ENCODE results near the gene SGCE.

SGCE gene

DNA sequence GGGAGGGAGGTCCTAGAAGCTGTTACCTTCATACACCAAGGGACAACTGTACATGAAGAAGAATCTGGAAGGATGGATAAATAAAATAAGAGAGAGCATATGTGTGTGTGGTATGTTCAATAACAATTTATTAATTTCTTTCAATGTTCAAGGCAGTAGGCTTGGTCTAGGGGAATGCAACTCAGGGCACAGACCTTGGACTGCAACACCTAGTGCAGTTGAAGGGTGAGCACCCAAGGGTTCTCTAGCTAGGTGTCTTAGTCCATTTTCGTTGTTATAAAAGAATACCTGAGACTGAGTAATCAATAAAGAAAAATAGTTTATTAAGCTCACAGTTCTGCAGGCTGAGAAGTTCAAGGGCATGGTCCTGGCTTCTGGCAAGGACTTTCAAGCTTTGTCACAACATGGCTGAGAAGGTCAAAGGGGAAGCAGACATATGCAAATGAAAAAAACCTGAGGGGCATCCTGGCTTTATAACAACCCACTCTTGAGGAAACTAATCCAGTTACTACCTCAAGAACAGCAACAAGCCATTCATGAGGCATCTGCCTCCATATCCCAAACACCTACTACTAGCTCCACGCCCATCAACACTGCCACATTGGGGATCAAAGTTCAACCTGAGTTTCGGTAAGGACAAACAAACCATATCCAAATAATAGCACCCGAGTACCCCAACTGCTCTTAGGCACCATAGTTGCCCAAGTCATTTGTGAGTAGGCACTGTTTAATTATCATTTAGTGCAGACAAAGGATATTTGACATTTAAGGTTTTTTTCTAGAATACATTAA is 15.7 kb upstream of the SGCE start:
- no peak for TF ChIP-seq POLR2A (IDR thresholded peaks at IDR 0.05; ENCODE audit: low read depth, low read length)
- DNase-seq (ENCODE audit: insufficient read length, low spot score) (no peak), FAIRE-seq (no peak)

DNA sequence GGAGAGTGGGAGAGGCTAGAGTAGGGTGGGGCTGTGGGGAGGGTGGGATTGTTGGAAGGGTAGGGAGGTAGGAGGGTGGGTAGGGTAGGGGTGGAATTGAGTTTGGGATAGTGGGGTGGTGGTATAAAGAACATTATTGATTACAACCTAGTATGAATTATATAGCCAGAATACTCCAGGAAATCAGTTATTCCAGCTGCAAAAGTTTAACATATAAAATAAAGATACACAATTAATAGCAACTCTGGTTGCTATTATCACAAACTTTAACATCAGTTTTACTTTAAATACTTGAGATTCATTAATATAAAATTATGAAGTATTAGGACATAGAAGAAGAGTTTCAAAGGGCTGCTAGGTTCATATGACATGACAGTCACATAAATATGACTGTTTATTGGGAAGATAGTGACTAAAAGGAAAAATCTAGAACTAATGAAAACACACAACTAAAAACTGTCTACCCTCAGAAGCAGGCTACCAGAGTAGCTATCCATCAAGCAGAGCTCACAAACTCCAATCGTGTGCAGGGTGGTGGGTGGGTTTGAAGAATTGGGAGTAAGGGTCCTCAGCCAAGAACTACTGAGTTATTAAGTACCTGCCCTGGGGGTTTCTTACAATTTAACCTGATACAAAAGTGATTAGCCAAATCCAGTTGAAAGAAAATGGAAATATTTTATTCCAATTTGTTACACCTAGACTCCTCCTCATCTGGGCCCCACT is 14.0 kb upstream of the SGCE start:
- FAIRE-seq = no peak
- DNase-seq (ENCODE audit: insufficient read length, low spot score) = no peak
- TF ChIP-seq POLR2A (IDR thresholded peaks at IDR 0.05; ENCODE audit: low read depth, low read length) = no peak

DNA sequence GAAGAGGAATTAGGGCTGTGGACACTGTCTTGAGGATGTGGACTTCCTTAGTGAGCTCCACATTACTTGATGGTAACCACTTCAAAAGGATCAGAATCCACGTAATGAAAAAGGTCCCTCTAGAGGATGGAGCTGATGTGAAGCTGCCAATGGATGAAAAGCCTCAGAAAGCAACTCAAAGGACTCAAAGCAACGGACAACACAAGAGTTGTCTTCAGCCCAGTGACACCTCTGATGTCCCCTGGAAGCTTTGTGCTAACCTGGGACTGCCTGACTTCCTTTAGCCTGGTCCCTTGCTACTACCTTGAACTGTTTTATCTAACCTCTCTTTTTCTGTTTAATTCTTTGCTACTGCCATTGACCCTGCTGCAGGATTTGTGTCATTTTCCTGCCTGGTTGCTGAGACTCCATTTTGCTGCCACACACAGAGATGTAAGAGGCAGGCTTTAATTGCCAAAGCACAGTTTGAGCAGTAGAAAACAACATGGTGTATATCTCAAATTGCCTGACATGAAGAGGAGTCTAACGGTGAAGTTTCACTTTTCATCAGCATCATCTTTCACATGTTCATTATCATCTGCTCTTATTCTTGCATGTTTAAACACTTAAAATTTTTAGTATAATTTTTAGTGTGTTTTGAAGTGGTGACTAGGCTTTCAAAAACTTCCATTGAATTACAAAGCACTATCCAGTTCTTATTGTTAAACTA is 11.1 kb upstream of the SGCE start:
- TF ChIP-seq POLR2A (IDR thresholded peaks at IDR 0.05; ENCODE audit: low read depth, low read length) = no peak
- no peak for FAIRE-seq
- DNase-seq (ENCODE audit: insufficient read length, low spot score) = no peak

DNA sequence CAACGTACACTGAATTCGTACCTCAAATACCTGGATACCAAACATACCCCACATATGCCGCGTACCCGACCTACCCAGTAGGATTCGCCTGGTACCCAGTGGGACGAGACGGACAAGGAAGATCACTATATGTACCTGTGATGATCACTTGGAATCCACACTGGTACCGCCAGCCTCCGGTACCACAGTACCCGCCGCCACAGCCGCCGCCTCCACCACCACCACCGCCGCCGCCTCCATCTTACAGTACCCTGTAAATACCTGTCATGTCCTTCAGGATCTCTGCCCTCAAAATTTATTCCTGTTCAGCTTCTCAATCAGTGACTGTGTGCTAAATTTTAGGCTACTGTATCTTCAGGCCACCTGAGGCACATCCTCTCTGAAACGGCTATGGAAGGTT is 9.5 kb upstream of the SGCE start:
- DNase-seq (ENCODE audit: insufficient read length, low spot score) = no peak
- TF ChIP-seq POLR2A (IDR thresholded peaks at IDR 0.05; ENCODE audit: low read depth, low read length) = no peak
- no peak for FAIRE-seq

DNA sequence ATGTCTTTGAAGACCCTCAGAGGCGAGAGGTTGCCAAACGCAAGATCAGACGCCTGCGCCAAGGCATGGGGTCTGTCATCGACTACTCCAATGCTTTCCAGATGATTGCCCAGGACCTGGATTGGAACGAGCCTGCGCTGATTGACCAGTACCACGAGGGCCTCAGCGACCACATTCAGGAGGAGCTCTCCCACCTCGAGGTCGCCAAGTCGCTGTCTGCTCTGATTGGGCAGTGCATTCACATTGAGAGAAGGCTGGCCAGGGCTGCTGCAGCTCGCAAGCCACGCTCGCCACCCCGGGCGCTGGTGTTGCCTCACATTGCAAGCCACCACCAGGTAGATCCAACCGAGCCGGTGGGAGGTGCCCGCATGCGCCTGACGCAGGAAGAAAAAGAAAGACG is 8.1 kb upstream of the SGCE start:
- DNase-seq (ENCODE audit: insufficient read length, low spot score) = no peak

DNA sequence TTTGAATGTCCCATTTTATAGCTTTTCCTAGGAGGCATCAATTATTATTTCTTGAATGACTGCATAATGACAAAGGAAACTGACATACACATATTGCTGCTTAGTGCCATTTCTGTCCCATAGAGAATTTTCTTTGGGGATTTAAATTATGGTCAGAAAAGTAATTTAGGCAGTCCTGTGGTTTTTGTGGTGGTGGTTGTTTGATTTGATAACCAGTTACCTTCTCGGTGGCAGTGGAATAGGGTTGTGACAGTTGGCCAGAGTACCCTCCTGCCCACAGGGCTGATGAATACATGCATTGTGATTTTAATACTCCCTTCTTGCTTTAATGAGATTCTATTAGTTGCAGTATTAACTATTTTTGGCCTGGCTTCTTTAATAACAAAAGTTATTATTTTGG is 6.6 kb upstream of the SGCE start:
- TF ChIP-seq POLR2A (IDR thresholded peaks at IDR 0.05; ENCODE audit: low read depth, low read length) = no peak
- FAIRE-seq = no peak

More for the DNA sequence above, 8.1 kb upstream of the SGCE start:
- no peak for TF ChIP-seq POLR2A (IDR thresholded peaks at IDR 0.05; ENCODE audit: low read depth, low read length)
- FAIRE-seq = no peak

DNA sequence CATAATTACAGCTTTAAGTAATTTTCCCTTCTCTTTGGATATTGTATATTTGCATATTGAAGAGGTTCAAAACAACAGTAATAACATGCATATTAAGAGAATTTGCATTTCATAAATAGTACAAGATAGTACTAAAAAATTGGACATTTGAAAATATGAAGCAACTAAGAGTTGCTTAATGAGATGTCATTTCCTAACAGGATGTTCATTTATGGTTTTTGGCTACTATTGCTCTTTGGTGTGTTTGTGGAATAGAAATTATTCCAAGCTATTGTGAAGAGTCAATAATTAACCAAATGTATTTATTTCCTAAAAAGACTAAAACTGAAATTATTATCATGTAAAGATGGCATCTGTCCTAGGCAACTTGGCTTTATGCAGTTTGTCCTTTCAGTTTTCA is 4.1 kb upstream of the SGCE start:
- FAIRE-seq (no peak), DNase-seq (ENCODE audit: insufficient read length, low spot score) (no peak)

More for the DNA sequence above, 6.6 kb upstream of the SGCE start:
- no peak for DNase-seq (ENCODE audit: insufficient read length, low spot score)

DNA sequence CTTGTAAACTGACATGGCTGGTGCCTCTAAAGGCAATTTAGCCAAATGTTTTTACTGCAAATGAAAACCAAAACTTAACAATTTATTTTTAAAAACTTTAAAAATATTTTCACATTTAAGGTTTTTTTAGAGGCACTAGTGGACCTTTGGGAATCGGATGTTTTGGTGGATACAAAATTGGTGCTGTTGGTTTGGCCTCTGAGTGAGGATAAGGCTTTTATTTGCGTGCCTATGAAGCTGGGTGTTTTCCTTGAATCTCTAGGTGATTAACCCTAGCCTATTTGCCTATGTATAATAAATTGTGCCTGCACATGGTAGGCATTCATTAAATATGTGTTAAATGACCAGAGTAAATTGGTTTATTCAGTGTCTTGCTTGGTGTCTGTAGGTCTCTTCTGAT is 2.9 kb upstream of the SGCE start:
- FAIRE-seq = no peak
- no peak for DNase-seq (ENCODE audit: insufficient read length, low spot score)
- no peak for TF ChIP-seq POLR2A (IDR thresholded peaks at IDR 0.05; ENCODE audit: low read depth, low read length)

More for the DNA sequence above, 4.1 kb upstream of the SGCE start:
- TF ChIP-seq POLR2A (IDR thresholded peaks at IDR 0.05; ENCODE audit: low read depth, low read length) = no peak

DNA sequence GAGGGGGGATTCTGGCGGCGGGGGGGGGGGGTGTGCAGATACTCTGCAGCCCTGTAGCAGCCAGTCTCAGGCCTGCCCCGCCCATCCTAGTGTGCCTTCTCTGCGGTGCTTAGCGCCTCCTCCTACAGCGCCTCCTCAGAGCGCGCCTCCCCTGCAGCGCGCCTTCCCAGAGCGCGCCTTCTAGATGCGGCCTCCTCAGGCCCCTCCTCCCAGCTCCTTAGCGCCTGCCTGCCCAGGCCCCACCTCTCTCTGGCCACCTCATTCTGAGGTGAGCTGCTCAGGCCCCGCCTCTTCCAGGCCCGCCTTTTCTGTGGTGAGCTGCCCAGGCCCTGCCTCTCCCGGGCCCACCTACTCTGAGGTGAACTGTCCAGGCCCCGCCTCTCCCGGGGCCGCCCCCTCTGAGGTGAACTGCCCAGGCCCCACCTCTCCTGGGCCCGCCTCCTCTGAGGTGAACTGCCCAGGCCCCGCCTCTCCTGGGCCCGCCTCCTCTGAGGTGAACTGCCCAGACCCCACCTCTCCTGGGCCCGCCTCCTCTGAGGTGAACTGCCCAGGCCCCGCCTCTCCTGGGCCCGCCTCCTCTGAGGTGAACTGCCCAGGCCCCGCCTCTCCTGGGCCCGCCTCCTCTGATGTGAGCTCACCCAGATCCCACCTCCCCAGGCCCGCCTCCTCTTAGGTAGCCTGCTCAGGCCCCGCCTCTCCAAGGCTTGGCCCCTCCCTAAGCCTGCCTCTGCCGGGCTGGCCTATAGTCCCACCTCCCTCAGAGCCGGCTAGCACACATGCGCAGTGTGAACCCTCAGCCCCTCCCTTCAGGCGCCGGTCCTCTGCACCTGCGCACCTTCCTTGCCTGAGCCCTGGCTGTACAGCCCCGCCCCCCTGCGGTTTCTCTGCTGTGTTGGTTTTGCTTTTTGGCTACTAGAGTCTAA is 2.1 kb upstream of the SGCE start:
- peak; percentile 45 for FAIRE-seq
- no peak for TF ChIP-seq POLR2A (IDR thresholded peaks at IDR 0.05; ENCODE audit: low read depth, low read length)

DNA sequence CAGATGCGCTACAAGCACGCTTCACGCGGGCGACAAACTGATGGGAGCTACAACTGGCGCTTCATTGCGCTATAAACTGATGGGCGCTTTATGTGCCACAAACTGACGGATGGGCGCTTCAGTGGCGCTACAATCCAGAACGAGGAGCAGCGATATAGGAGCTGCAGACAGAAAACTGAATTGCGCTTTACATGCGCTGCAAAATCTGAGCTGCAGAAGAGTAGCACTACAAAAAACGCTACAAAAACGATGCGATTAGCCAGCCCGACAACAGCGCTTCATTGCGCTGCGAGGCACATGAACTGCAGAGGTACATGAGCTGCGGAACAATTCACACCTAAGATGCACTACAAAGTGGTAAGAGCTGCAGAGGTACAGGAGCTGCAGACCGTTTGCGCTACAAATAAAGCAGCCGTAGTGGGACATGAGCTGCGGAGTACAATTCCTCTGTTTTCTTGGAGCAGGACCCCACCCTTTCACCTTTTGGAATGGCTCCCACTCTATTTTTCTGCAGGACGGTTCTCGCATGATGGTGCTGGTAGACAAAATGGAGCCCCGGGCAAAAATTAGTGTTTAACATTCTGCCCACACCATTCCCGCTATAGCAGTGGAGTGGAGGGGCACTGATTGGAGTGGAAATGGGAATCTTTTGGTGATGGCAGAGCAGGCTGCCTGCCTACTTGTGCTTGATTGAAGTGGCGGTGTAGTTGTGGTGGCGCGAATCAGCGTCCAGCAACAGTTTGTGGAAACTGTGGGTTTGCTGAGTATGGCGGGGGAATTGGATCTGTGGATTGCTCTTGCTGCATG is 1.2 kb upstream of the SGCE start:
- TF ChIP-seq POLR2A (IDR thresholded peaks at IDR 0.05; ENCODE audit: low read depth, low read length) = no peak
- FAIRE-seq (no peak), DNase-seq (ENCODE audit: insufficient read length, low spot score) (no peak)

More for the DNA sequence above, 2.1 kb upstream of the SGCE start:
- DNase-seq (ENCODE audit: insufficient read length, low spot score) = peak; percentile 52

DNA sequence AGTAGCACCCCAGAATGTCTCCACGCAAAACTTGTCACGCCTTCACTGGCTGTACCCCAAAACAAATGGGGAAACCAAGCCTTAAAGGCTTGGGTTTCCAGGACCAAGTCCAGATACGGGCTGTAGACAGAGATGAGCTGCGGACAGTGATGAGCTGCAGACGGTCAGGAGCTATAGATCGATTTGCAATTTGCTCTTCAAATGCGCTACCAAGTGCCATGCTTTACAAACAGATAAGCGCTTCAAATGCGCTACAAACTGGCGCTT is 658 bp upstream of the SGCE start:
- DNase-seq (ENCODE audit: insufficient read length, low spot score) = no peak
- no peak for TF ChIP-seq POLR2A (IDR thresholded peaks at IDR 0.05; ENCODE audit: low read depth, low read length)
- FAIRE-seq = no peak

DNA sequence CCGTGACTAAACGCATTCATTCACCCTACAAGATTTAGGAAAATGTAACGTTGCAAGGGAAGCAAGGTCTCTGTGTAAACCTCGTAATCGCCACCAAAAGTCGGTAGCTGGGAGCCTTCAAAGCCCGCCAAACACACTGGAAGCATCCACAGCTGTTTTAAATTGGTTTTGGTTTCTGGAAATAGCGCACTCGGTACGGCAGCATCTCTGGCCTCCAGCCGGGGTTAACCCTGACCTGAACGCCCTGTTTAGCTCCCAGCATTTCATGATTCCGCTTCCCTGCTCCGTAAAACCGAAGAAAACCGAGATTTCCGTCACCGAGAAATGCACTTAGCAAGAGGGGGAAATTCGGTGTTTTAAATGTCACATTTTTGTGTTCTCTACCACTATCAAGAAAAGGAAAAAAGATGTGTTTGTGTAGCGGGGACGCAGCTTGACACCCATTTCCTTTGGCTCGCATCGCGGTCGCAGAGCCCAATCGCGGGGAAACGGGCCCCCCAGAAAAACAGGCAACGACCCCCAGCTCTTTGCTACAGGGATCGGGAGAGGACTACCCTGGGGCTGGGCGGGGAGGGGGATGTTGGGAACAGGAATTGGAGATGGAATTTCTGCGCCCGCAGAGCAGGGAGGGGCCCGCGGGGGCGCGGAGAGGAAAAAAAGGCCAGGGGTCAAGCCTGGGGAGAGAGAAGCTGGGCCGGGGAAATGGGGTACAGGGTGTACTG is 646 bp downstream of the SGCE start:
- DNase-seq (ENCODE audit: insufficient read length, low spot score) = no peak
- no peak for FAIRE-seq
- no peak for TF ChIP-seq POLR2A (IDR thresholded peaks at IDR 0.05; ENCODE audit: low read depth, low read length)
